Skeletal muscle tissue (tissue), 4 donors: ENCODE results near the gene OR1L6. TPM values are rescaled to one million over a fixed set of nuclear protein-coding genes. Genes with fewer than 3 reads are reported as not detected.

ENCODE experiments used
- H3K27ac ChIP-seq: one replicate; pipeline ENCODE4 v1.7.0; 2013; ENCODE audit warnings: mild to moderate bottlenecking, low read depth, low read length, inconsistent platforms
- H3K27me3 ChIP-seq, 3 donors: one replicate each; pipeline ENCODE4 v1.7.0; 2013; ENCODE audit warnings: low read length in 3 of 3; ENCODE audit not compliant: control insufficient read depth in 3 of 3, insufficient read depth in 3 of 3
- H3K36me3 ChIP-seq, 3 donors: one replicate each; pipeline ENCODE4 v1.7.0; 2013; ENCODE audit warnings: low read length in 3 of 3; ENCODE audit not compliant: control insufficient read depth in 3 of 3, insufficient read depth in 3 of 3
- H3K4me1 ChIP-seq, 3 donors: one replicate each; pipeline ENCODE4 v1.7.0; 2013; ENCODE audit warnings: low read length in 3 of 3, mild to moderate bottlenecking in 3 of 3; ENCODE audit not compliant: control insufficient read depth in 3 of 3, insufficient read depth in 3 of 3
- H3K4me3 ChIP-seq, 3 donors: one replicate each; pipeline ENCODE4 v1.7.0; 2013; ENCODE audit warnings: low read length in 3 of 3
- H3K9ac ChIP-seq, 3 donors: one replicate each; pipeline ENCODE4 v1.7.0; 2013; ENCODE audit warnings: low read length in 3 of 3, mild to moderate bottlenecking in 3 of 3, moderate library complexity in 2 of 3, low read depth in 1 of 3
- H3K9me3 ChIP-seq, 3 donors: one replicate each; pipeline ENCODE4 v1.7.0; 2013; ENCODE audit warnings: low read length in 3 of 3; ENCODE audit not compliant: control insufficient read depth in 3 of 3
- total RNA-seq: library from RNA; depleted of rRNA; stranded (reverse); fragments of >200 nt; gene quantifications from one replicate; pipeline ENCODE4 v1.2.3, GENCODE V29; 2014
- donor health status: Osteomylitis.

OR1L6 gene
- total RNA-seq, 1 donor from 2014 or later, result not detected

GRCh38 chr9:122780026-122780425 lies 37.9 kb downstream of the OR1L6 start:
- no peak overlapping the region for H3K27ac ChIP-seq
- peaks cover 0 to 5% (median 3%) of the 10 kb centered on the region in 3 donors for H3K4me1 ChIP-seq

DNA sequence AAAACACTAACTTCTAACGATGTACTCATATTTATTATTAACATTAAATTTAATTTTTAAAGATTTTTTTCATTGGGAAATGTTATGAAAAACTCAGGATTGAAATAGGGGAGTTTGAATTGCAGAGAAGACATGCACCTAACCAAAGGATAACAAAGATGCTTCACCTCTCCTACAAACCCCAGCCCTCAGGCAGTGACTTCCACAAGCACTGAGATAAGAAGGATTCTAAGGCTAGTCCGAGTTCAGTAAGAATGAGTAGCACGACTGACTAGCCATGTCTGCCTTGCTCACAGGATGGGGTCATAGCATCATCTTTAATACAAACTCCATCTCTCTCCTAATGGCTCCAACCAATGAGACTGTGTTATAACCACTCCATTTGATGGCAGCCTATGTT lies 39.6 kb downstream of the OR1L6 start:
- Histone ChIP-seq H3K27ac (no peak overlapping the region), H3K36me3 (no peaks in the 10 kb centered on the region), H3K4me3 (no peak overlapping the region), H3K9ac (no peak overlapping the region), H3K4me1 (peaks cover 0 to 5% (median 3%) of the 10 kb centered on the region in 3 donors), H3K9me3 (no peaks in the 10 kb centered on the region), H3K27me3 (no peaks in the 10 kb centered on the region)

More at GRCh38 chr9:122780026-122780425, 37.9 kb downstream of the OR1L6 start:
- no peaks in the 10 kb centered on the region for H3K9me3 ChIP-seq
- no peaks in the 10 kb centered on the region for H3K27me3 ChIP-seq
- no peak overlapping the region for H3K4me3 ChIP-seq
- no peak overlapping the region for H3K9ac ChIP-seq
- no peaks in the 10 kb centered on the region for H3K36me3 ChIP-seq

- no peaks in the 10 kb centered on the region for H3K36me3 ChIP-seq
These were observed 43.2 kb downstream of the OR1L6 start for GRCh38 chr9:122785269-122785668.

GRCh38 chr9:122786338-122786737 lies 44.2 kb downstream of the OR1L6 start:
- no peaks in the 10 kb centered on the region for H3K27me3 ChIP-seq

More at GRCh38 chr9:122785269-122785668, 43.2 kb downstream of the OR1L6 start:
- Histone ChIP-seq H3K9ac (no peak overlapping the region), H3K4me3 (no peak overlapping the region), H3K27ac (no peak overlapping the region), H3K9me3 (no peaks in the 10 kb centered on the region), H3K4me1 (no peaks in the 10 kb centered on the region), H3K27me3 (no peaks in the 10 kb centered on the region)

DNA sequence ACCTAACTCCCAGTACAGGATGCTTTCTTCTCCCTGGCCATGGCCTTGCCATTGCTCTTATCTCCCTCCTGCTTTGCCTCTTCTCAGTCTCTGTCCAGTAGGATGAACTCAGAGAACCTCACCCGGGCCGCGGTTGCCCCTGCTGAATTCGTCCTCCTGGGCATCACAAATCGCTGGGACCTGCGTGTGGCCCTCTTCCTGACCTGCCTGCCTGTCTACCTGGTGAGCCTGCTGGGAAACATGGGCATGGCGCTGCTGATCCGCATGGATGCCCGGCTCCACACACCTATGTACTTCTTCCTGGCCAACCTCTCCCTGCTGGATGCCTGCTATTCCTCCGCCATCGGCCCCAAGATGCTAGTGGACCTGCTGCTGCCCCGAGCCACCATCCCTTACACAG lies 46.7 kb downstream of the OR1L6 start, which contains the start of gene OR5C1:
OR5C1 (plus strand) TSS at position 103 of the 400 bp plus-strand sequence; CDS start at position 103, 0 bp downstream.
- no peak within 1 kb of the TSS for H3K4me3 ChIP-seq
- H3K27me3 ChIP-seq, result no peaks in the 10 kb centered on the region
- H3K36me3 ChIP-seq, result no peaks in the 10 kb centered on the region
- H3K9me3 ChIP-seq, result no peaks in the 10 kb centered on the region
- no peak within 1 kb of the TSS for H3K27ac ChIP-seq
- H3K9ac ChIP-seq, result no peak within 1 kb of the TSS
- no peaks in the 10 kb centered on the region for H3K4me1 ChIP-seq

More at GRCh38 chr9:122786338-122786737, 44.2 kb downstream of the OR1L6 start:
- H3K27ac ChIP-seq, result no peak overlapping the region
- H3K9me3 ChIP-seq, result no peaks in the 10 kb centered on the region
- H3K4me3 ChIP-seq, result no peak overlapping the region
- no peaks in the 10 kb centered on the region for H3K36me3 ChIP-seq
- no peaks in the 10 kb centered on the region for H3K4me1 ChIP-seq
- no peak overlapping the region for H3K9ac ChIP-seq

DNA sequence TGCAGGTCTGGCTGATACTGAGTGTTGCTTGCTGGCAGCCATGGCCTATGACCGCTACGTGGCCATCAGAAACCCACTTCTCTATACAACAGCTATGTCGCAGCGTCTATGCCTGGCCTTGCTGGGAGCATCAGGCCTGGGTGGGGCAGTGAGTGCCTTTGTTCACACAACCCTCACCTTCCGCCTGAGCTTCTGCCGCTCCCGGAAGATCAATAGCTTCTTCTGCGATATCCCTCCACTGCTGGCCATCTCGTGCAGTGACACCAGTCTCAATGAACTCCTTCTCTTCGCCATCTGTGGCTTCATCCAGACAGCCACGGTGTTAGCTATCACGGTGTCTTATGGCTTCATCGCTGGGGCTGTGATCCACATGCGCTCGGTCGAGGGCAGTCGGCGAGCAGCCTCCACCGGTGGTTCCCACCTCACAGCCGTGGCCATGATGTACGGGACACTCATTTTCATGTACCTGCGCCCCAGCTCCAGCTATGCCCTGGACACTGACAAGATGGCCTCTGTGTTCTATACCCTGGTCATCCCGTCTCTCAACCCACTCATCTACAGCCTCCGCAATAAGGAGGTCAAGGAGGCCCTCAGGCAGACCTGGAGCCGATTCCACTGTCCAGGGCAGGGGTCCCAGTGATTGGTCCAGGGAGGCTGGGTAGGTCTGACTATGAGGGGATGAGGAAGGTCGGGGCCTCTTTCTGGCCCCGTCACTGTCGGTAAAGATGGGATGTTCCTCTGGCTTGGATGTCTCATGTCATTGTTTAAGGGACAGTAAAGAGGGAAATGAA lies 47.3 kb downstream of the OR1L6 start:
- no peaks in the 10 kb centered on the region for H3K9me3 ChIP-seq
- no peak overlapping the region for H3K4me3 ChIP-seq
- H3K27me3 ChIP-seq, result no peaks in the 10 kb centered on the region
- no peaks in the 10 kb centered on the region for H3K4me1 ChIP-seq
- no peaks in the 10 kb centered on the region for H3K36me3 ChIP-seq
- H3K27ac ChIP-seq, result no peak overlapping the region
- H3K9ac ChIP-seq, result no peak overlapping the region

GRCh38 chr9:122791872-122792669 lies 50.0 kb downstream of the OR1L6 start:
- no peak overlapping the region for H3K9ac ChIP-seq
- no peaks in the 10 kb centered on the region for H3K36me3 ChIP-seq
- no peaks in the 10 kb centered on the region for H3K9me3 ChIP-seq
- H3K27me3 ChIP-seq, result no peaks in the 10 kb centered on the region
- no peak overlapping the region for H3K27ac ChIP-seq
- H3K4me3 ChIP-seq, result no peak overlapping the region
- no peaks in the 10 kb centered on the region for H3K4me1 ChIP-seq

GRCh38 chr9:122797316-122798063 lies 55.4 kb downstream of the OR1L6 start:
- no peaks in the 10 kb centered on the region for H3K27me3 ChIP-seq
- no peaks in the 10 kb centered on the region for H3K4me1 ChIP-seq
- H3K36me3 ChIP-seq, result peaks cover 0 to 2% (median 0%) of the 10 kb centered on the region in 3 donors
- no peak overlapping the region for H3K27ac ChIP-seq
- no peaks in the 10 kb centered on the region for H3K9me3 ChIP-seq
- H3K9ac ChIP-seq, result no peak overlapping the region
- no peak overlapping the region for H3K4me3 ChIP-seq
